Measurements from ENCODE around the gene ENDOV. TPM values are rescaled to one million over a fixed set of nuclear protein-coding genes. Genes with fewer than 3 reads are reported as not detected.

Gene ENDOV
- total and polyA plus RNA-seq, 2 of the 13 experiments (the other 11 are each of a cell fraction or from before 2014, with no cell fraction given) = 15.1 to 17.1 TPM

GRCh38 chr17:80414803-80415625 is at the start of gene ENDOV (continued):
- TF ChIP-seq ZNF276 (CRISPR knock-in tag; IDR thresholded peaks at IDR 0.05; ENCODE audit: low read depth) = no peak; the same call in none of the 2 replicates
- peak in 1 of 2 experiments; percentile 46; a peak in 2 of 4 replicates for TF ChIP-seq NR2F1 (CRISPR knock-in tag; IDR thresholded peaks at IDR 0.05)
- TF ChIP-seq MATR3 (CRISPR knock-in tag; IDR thresholded peaks at IDR 0.05) = no peak
- no peak for TF ChIP-seq NFE2 (CRISPR knock-in tag; IDR thresholded peaks at IDR 0.05)
- 0 out of 2 replicates have a peak, but pooled peaks have one; percentile 33 for TF ChIP-seq ZBTB34 (CRISPR knock-in tag; IDR thresholded peaks at IDR 0.05)
- TF ChIP-seq PRDM10 (CRISPR knock-in tag; IDR thresholded peaks at IDR 0.05; ENCODE audit: low read depth) = peak; percentile 92
- peak; percentile 76; the same call in 1 of the 2 replicates for TF ChIP-seq U2AF2 (IDR thresholded peaks at IDR 0.05; ENCODE audit: low read depth, low read length)
- TF ChIP-seq PTBP1 (IDR thresholded peaks at IDR 0.05; ENCODE audit: low read depth, low read length, poor library complexity, severe bottlenecking) = no peak
- peak; percentile 90; the same call in 1 of the 2 replicates for TF ChIP-seq DMAP1 (CRISPR knock-in tag; IDR thresholded peaks at IDR 0.05)
- TF ChIP-seq HOXA5 (CRISPR knock-in tag; IDR thresholded peaks at IDR 0.05) = peak; percentile 71; the same call in 1 of the 2 replicates
- peak; percentile 76 for TF ChIP-seq SP2 (CRISPR knock-in tag; IDR thresholded peaks at IDR 0.05)
- peak; percentile 92 for TF ChIP-seq ZNF687 (CRISPR knock-in tag; IDR thresholded peaks at IDR 0.05)
- TF ChIP-seq ZC3H4 (CRISPR knock-in tag; IDR thresholded peaks at IDR 0.05; ENCODE audit: borderline replicate concordance) = no peak
- TF ChIP-seq ATRX (CRISPR knock-in tag; IDR thresholded peaks at IDR 0.05; ENCODE audit: borderline replicate concordance) = no peak
- peak; percentile 65 for TF ChIP-seq RAD21 (CRISPR knock-in tag; IDR thresholded peaks at IDR 0.05)
- no peak for TF ChIP-seq NONO (IDR thresholded peaks at IDR 0.05)
- peak; percentile 78 for TF ChIP-seq NONO (CRISPR knock-in tag; conservative IDR thresholded peaks at IDR 0.05)
